ENCODE data around the gene ZMYND15. TPM values are rescaled to one million over a fixed set of nuclear protein-coding genes. Genes with fewer than 3 reads are reported as not detected.

ZMYND15 gene
- total RNA-seq, 1 donor from 2014 or later: not detected

GRCh38 chr17:4721203-4722135 lies 18.2 kb upstream of the ZMYND15 start:
- H3K9me3 Mint-ChIP-seq: no peaks in the 10 kb centered on the region

GRCh38 chr17:4722678-4723240 lies 16.9 kb upstream of the ZMYND15 start:
- no peaks in the 10 kb centered on the region for H3K36me3 ChIP-seq
- no peak overlapping the region for H3K9ac ChIP-seq
- no peak for DNase-seq (ENCODE audit: low spot score)
- no peak for TF ChIP-seq EZH2phosphoT487 (IDR thresholded peaks at IDR 0.05)
- no peak for TF ChIP-seq CTCF (IDR thresholded peaks at IDR 0.05)
- TF ChIP-seq EZH2 (IDR thresholded peaks at IDR 0.05): no peak
- no peaks in the 10 kb centered on the region for H3K4me1 Mint-ChIP-seq
- peaks cover 12% of the 10 kb centered on the region for H3K27me3 Mint-ChIP-seq (ENCODE audit: insufficient read depth, low read depth)
- H3K4me1 ChIP-seq: no peaks in the 10 kb centered on the region
- H3K27ac Mint-ChIP-seq: no peak overlapping the region
- H3K9me3 Mint-ChIP-seq: no peaks in the 10 kb centered on the region
- H3K36me3 Mint-ChIP-seq: peaks cover 6% of the 10 kb centered on the region
- H2AFZ ChIP-seq (replicated peaks): no peak overlapping the region
- no peaks in the 10 kb centered on the region for H3K27me3 ChIP-seq
- no peaks in the 10 kb centered on the region for H3F3A ChIP-seq (ENCODE audit: low read depth)
- H4K20me1 ChIP-seq (ENCODE audit: low read depth): no peaks in the 10 kb centered on the region
- H3K9me3 ChIP-seq (ENCODE audit: low read depth): no peaks in the 10 kb centered on the region
- H3K4me3 Mint-ChIP-seq: no peak overlapping the region
- no peak overlapping the region for H3K4me3 ChIP-seq
- H3K79me2 ChIP-seq (ENCODE audit: low read depth): no peaks in the 10 kb centered on the region
- H3K27ac ChIP-seq: no peak overlapping the region
- no peak overlapping the region for H3K4me2 ChIP-seq

More at GRCh38 chr17:4721203-4722135, 18.2 kb upstream of the ZMYND15 start:
- H3K36me3 Mint-ChIP-seq: peaks cover 6% of the 10 kb centered on the region
- Histone ChIP-seq H3K27ac (no peak overlapping the region), H3K9me3 (ENCODE audit: low read depth) (no peaks in the 10 kb centered on the region), H3K4me2 (no peak overlapping the region), H2AFZ (replicated peaks) (no peak overlapping the region), H3K27me3 (no peaks in the 10 kb centered on the region), H3K36me3 (no peaks in the 10 kb centered on the region), H3K79me2 (ENCODE audit: low read depth) (no peaks in the 10 kb centered on the region), H3F3A (ENCODE audit: low read depth) (no peaks in the 10 kb centered on the region), H3K9ac (no peak overlapping the region), H3K4me3 (no peak overlapping the region), H4K20me1 (ENCODE audit: low read depth) (no peaks in the 10 kb centered on the region), H3K4me1 (no peaks in the 10 kb centered on the region)
- H3K27me3 Mint-ChIP-seq (ENCODE audit: insufficient read depth, low read depth): peaks cover 12% of the 10 kb centered on the region
- TF ChIP-seq EZH2 (IDR thresholded peaks at IDR 0.05) (no peak), EZH2phosphoT487 (IDR thresholded peaks at IDR 0.05) (no peak), CTCF (IDR thresholded peaks at IDR 0.05) (no peak)
- no peak for DNase-seq (ENCODE audit: low spot score)
- no peak overlapping the region for H3K27ac Mint-ChIP-seq
- no peaks in the 10 kb centered on the region for H3K4me1 Mint-ChIP-seq
- H3K4me3 Mint-ChIP-seq: no peak overlapping the region

- Histone ChIP-seq H3F3A (ENCODE audit: low read depth) (no peaks in the 10 kb centered on the region), H3K27ac (no peak overlapping the region), H2AFZ (replicated peaks) (no peak overlapping the region), H4K20me1 (ENCODE audit: low read depth) (no peaks in the 10 kb centered on the region), H3K36me3 (no peaks in the 10 kb centered on the region), H3K9ac (no peak overlapping the region), H3K9me3 (ENCODE audit: low read depth) (no peaks in the 10 kb centered on the region), H3K79me2 (ENCODE audit: low read depth) (no peaks in the 10 kb centered on the region), H3K4me2 (no peak overlapping the region), H3K27me3 (no peaks in the 10 kb centered on the region), H3K4me3 (no peak overlapping the region), H3K4me1 (no peaks in the 10 kb centered on the region)
- no peaks in the 10 kb centered on the region for H3K4me1 Mint-ChIP-seq
- peaks cover 3% of the 10 kb centered on the region for H3K36me3 Mint-ChIP-seq
- H3K27ac Mint-ChIP-seq: no peak overlapping the region
- H3K27me3 Mint-ChIP-seq (ENCODE audit: insufficient read depth, low read depth): peaks cover 8% of the 10 kb centered on the region
- TF ChIP-seq EZH2phosphoT487 (IDR thresholded peaks at IDR 0.05) (no peak), EZH2 (IDR thresholded peaks at IDR 0.05) (no peak), CTCF (IDR thresholded peaks at IDR 0.05) (no peak)
- no peak for DNase-seq (ENCODE audit: low spot score)
- H3K4me3 Mint-ChIP-seq: no peak overlapping the region
- no peaks in the 10 kb centered on the region for H3K9me3 Mint-ChIP-seq
Observed at GRCh38 chr17:4724650-4725049, 15.0 kb upstream of the ZMYND15 start.
